ENCODE results near the gene RAB40C.

The RAB40C gene

DNA sequence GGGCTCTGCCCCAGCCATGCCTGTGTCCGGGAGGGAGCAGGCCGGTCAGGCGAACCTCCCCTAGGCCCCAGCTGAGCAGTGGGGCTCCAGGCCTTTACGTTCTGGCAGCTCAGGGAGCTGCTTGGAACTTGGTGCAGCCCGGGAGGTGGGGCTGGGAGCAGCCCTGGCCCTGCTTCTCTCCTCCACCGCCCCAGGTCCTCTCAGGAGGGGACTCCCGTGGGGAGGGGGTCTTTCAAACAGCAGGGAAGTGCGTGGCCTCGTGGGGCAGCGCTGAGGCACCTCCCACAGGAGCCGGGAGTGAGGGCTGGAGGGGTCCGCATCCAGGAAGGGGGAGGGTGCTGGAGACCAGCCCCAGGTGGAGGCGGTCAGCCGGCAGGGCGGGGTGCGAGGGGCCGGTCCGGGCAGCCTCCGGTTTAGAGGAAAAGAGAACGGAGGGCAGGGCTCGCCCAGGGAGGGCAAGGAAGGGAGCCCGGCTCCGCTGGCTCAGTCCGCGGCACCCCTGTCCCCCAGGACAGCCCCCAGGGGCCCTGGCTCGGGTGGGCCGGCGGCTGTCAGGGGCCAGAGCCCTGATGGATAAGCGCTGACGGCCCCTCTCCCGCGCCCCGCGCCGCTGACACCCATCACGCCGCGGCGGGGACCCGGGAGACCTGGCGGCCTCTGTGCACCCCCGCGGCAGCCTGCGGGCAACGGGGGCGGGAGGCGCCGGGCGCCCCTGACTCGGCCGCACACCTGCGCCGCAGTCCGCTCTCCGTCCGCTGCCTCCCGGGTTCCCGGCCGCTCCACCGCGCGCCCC is 30.3 kb upstream of the RAB40C start:
- DNase-seq: no peak

DNA sequence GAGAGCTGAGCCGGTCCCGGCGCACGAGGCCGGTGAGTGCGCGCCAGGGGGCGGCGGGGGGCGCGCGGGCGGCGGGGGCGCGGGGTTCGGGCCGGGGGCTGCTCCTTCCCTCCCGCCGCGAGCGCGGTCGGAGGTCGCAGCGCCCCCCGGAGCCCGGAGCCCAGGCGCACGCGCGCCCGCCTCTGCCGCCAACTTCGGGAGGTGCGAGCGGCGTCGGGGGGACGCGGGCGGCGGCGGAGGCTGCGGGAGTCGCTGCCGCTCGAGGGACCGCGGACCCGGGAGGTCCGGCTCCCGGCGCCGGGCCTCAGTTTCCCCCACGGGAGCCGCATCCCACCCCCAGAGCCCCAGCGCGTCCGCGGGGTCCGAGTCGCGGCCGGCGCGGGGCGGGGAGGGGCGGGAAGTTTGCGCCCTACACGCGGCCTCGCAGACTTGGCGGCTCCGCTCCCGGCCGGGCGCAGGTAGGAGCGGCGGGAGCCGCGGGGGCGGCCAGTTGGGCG is 29.6 kb upstream of the RAB40C start, which contains the start of gene PRR35:
TSS of gene PRR35 (plus strand) at position 191 of the 497 bp plus-strand sequence. CDS start 2,901 bp downstream, outside the sequence.
- DNase-seq: no peak

- DNase-seq: no peak
These were observed 29.0 kb upstream of the RAB40C start for GRCh38 chr16:560701-561412.

GRCh38 chr16:561413-561794 is 28.5 kb upstream of the RAB40C start:
- no peak for DNase-seq

GRCh38 chr16:561957-562938 is 27.6 kb upstream of the RAB40C start:
- DNase-seq: no peak

- no peak for DNase-seq
These were observed 26.7 kb upstream of the RAB40C start for GRCh38 chr16:563072-563644.

- no peak for DNase-seq
These were observed 25.0 kb upstream of the RAB40C start for GRCh38 chr16:564690-565418.

DNA sequence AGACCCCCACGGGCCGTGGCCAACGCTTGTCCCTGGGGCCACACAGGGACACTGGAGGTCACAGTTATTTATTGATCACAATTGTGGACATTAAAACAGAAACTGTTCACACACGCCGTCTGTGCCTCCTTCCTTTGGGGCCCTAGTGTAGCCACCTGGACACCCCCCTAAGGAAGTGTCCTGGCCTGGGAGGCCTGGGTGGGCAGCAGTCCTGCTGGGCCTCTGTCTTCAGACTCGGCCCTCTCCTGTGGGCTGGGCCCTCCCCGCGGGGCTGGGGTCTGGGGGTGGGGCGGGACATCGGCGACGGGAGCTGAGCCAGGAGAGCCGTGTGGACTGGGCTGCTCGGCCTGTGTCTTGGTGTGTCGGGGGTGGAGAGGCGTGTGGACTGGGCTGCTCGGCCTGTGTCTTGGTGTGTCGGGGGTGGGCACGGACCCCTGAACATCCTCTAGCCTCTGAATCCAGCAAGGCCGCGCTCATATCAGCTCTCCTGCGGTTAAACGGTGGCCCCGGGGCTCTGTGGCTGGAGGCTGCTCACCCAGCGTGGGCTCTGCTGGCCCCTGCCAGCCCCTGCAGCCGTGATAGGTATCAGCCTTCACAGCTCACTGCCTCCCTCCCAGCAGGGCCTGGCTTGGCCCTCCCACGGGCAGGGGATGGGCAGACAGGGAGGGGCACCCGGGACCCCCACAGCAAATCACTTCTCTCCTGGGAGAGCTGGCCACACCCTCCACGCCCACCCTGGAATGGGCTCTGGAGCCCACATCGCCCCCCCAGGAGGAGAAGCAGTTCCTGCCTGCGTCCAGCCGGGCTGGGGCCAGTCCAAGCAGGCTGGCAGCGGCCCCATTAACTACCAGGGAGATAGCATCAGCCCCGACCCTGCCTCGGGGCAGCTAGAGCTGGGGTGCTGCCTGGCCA is 24.2 kb upstream of the RAB40C start:
- DNase-seq: no peak

GRCh38 chr16:566475-567372 is 23.1 kb upstream of the RAB40C start, which contains the start of gene NHLRC4:
TSS of gene NHLRC4 (plus strand) at chr16:567005. CDS start at chr16:568048, 1,043 bp downstream.
- DNase-seq: peak; percentile 36

GRCh38 chr16:567373-568256 is 22.3 kb upstream of the RAB40C start:
- DNase-seq: no peak

- no peak for DNase-seq
These were observed 21.2 kb upstream of the RAB40C start for GRCh38 chr16:568401-569258.

GRCh38 chr16:569445-570254 is 20.2 kb upstream of the RAB40C start, which contains the start of gene PIGQ:
TSS of gene PIGQ (plus strand) at chr16:569968. CDS start at chr16:574075, 4,107 bp downstream.
- DNase-seq: peak; percentile 56

GRCh38 chr16:572865-573650 is 16.8 kb upstream of the RAB40C start:
- no peak for DNase-seq

GRCh38 chr16:574021-574760 is 15.7 kb upstream of the RAB40C start:
- no peak for DNase-seq
